Measurements from ENCODE around the gene ADCY3. TPM values are rescaled to one million over a fixed set of nuclear protein-coding genes. Genes with fewer than 3 reads are reported as not detected.

Gene ADCY3
- total and polyA plus RNA-seq, 2 of the 13 experiments (the other 11 are each of a cell fraction or from before 2014, with no cell fraction given) = 0.11 to 0.61 TPM

- TF ChIP-seq ZBTB44 (CRISPR knock-in tag; IDR thresholded peaks at IDR 0.05) = no peak
- no peak for TF ChIP-seq PBX2 (CRISPR knock-in tag; IDR thresholded peaks at IDR 0.05)
- no peak for TF ChIP-seq ZNF562 (CRISPR knock-in tag; IDR thresholded peaks at IDR 0.05; ENCODE audit: borderline replicate concordance)
- no peak for TF ChIP-seq ZMAT3 (CRISPR knock-in tag; conservative IDR thresholded peaks at IDR 0.05)
- no peak for TF ChIP-seq FOXA1 (IDR thresholded peaks at IDR 0.05)
- no peak for TF ChIP-seq FOXA1 (CRISPR knock-in tag; IDR thresholded peaks at IDR 0.05)
Observed at GRCh38 chr2:24924732-24925131, 4.7 kb upstream of the ADCY3 start (continued).

GRCh38 chr2:24924266-24924665 lies 4.2 kb upstream of the ADCY3 start:
- H3K4me2 ChIP-seq (ENCODE audit: low read depth, low read length) = no peak overlapping the region
- 14% methylated on average over 2 of the region's 5 CpGs for WGBS (ENCODE audit: low lambda C conversion rate)
- POLR2A ChIA-PET = no interaction called here
- TF ChIP-seq ZNF234 (CRISPR knock-in tag; conservative IDR thresholded peaks at IDR 0.05) = no peak
- no peak for TF ChIP-seq RAD21 (CRISPR knock-in tag; IDR thresholded peaks at IDR 0.05)
- no peak for TF ChIP-seq ZNF609 (CRISPR knock-in tag; IDR thresholded peaks at IDR 0.05; ENCODE audit: borderline replicate concordance)
- no peak for TF ChIP-seq ZNF839 (CRISPR knock-in tag; IDR thresholded peaks at IDR 0.05; ENCODE audit: borderline replicate concordance)
- H3K9ac ChIP-seq (ENCODE audit: insufficient read depth, low read depth, low read length) = no peak overlapping the region
- FAIRE-seq (no peak), DNase-seq (ENCODE audit: low spot score) (no peak), ATAC-seq (no peak)
- no peak overlapping the region for H3K4me3 ChIP-seq (replicated peaks in 1 of 3; ENCODE audit: insufficient read depth in 1 of 3, low read depth in 2 of 3, low read length in 3 of 3)
- no peak overlapping the region for H2AFZ ChIP-seq (ENCODE audit: low read length)
- H3K9me3 ChIP-seq (ENCODE audit: low read length) = no peaks in the 10 kb centered on the region
- no peaks in the 10 kb centered on the region for H3K79me2 ChIP-seq (ENCODE audit: insufficient read depth, low read length)
- BruUV-seq (replicated peaks) = no TSS peak
- no peaks in the 10 kb centered on the region; the same call in 1 of the 2 replicates for H4K20me1 ChIP-seq (ENCODE audit: insufficient read depth, low read length)
- peaks cover 9 to 70% of the 10 kb centered on the region in 2 experiments; a peak in 4 of 5 replicates for H3K27me3 ChIP-seq (ENCODE audit: control insufficient read depth in 1 of 2, insufficient read depth in 2 of 2, low read length in 2 of 2)
- H3K4me1 ChIP-seq (ENCODE audit: insufficient read depth, low read length) = peaks cover 17% of the 10 kb centered on the region
- no peaks in the 10 kb centered on the region for H3K36me3 ChIP-seq (replicated peaks in 1 of 2; ENCODE audit: control insufficient read depth in 1 of 2, insufficient read depth in 2 of 2, low read length in 2 of 2)
- in situ Hi-C loops (cut with HindIII; ENCODE audit: extremely low pct_ligation_motif_present, low pct_unique_long_range_greater_than_20kb) (no loop called here), intact Hi-C loops (cut with micrococcal nuclease; ENCODE audit: unreplicated experiment) (no loop called here)
- no peak overlapping the region for H3K27ac ChIP-seq (ENCODE audit: extremely low read length, insufficient read depth, low read length)
- CTCF ChIA-PET (ENCODE audit: low intra/inter-chr PET ratio, low total read pairs) = no interaction called here

Data from HepG2 (cell line).